Measurements from ENCODE around the gene ST6GALNAC4. TPM values are rescaled to one million over a fixed set of nuclear protein-coding genes. Genes with fewer than 3 reads are reported as not detected.
A peak's percentile ranks its signal among the peaks of the same experiment; 100 is the strongest.

The ST6GALNAC4 gene
- total RNA-seq, 1 donor from 2014 or later = 23.5 TPM

- Histone ChIP-seq H3K27me3 (ENCODE audit: control insufficient read depth in 3 of 3, insufficient read depth in 3 of 3, low read length in 3 of 3) (no peaks in the 10 kb centered on the region), H3K36me3 (ENCODE audit: control insufficient read depth in 3 of 3, insufficient read depth in 3 of 3, low read length in 3 of 3) (peaks cover 10 to 15% (median 13%) of the 10 kb centered on the region in 3 donors), H3K9me3 (ENCODE audit: control insufficient read depth in 3 of 3, low read length in 3 of 3) (no peaks in the 10 kb centered on the region), H3K4me3 (ENCODE audit: low read length in 3 of 3) (no peak overlapping the region), H3K4me1 (ENCODE audit: control insufficient read depth in 3 of 3, insufficient read depth in 3 of 3, low read length in 3 of 3) (peaks cover 27 to 44% (median 34%) of the 10 kb centered on the region in 3 donors), H3K27ac (ENCODE audit: low read depth, low read length) (no peak overlapping the region), H3K9ac (ENCODE audit: low read depth in 1 of 3, low read length in 3 of 3) (peak overlapping the region in 1 of 3 donors; percentile 20)
These were observed 24.5 kb upstream of the ST6GALNAC4 start for GRCh38 chr9:127941062-127941960.

GRCh38 chr9:127940593-127940992 is 23.8 kb upstream of the ST6GALNAC4 start:
- no peaks in the 10 kb centered on the region for H3K9me3 ChIP-seq (ENCODE audit: control insufficient read depth in 3 of 3, low read length in 3 of 3)
- H3K4me3 ChIP-seq (ENCODE audit: low read length in 3 of 3) = no peak overlapping the region
- H3K27ac ChIP-seq (ENCODE audit: low read depth, low read length) = no peak overlapping the region
- peaks cover 34 to 52% (median 38%) of the 10 kb centered on the region in 3 donors for H3K4me1 ChIP-seq (ENCODE audit: control insufficient read depth in 3 of 3, insufficient read depth in 3 of 3, low read length in 3 of 3)
- no peak overlapping the region for H3K9ac ChIP-seq (ENCODE audit: low read depth in 1 of 3, low read length in 3 of 3)
- H3K27me3 ChIP-seq (ENCODE audit: control insufficient read depth in 3 of 3, insufficient read depth in 3 of 3, low read length in 3 of 3) = no peaks in the 10 kb centered on the region
- H3K36me3 ChIP-seq (ENCODE audit: control insufficient read depth in 3 of 3, insufficient read depth in 3 of 3, low read length in 3 of 3) = peaks cover 10 to 15% (median 13%) of the 10 kb centered on the region in 3 donors

GRCh38 chr9:127938298-127938690 is 21.5 kb upstream of the ST6GALNAC4 start:
- Histone ChIP-seq H3K27ac (ENCODE audit: low read depth, low read length) (peak overlapping the region; percentile 51), H3K4me1 (ENCODE audit: control insufficient read depth in 3 of 3, insufficient read depth in 3 of 3, low read length in 3 of 3) (peaks cover 33 to 47% (median 38%) of the 10 kb centered on the region in 3 donors), H3K27me3 (ENCODE audit: control insufficient read depth in 3 of 3, insufficient read depth in 3 of 3, low read length in 3 of 3) (no peaks in the 10 kb centered on the region), H3K4me3 (ENCODE audit: low read length in 3 of 3) (peak overlapping the region; percentile 86 to 98 (median 88)), H3K36me3 (ENCODE audit: control insufficient read depth in 3 of 3, insufficient read depth in 3 of 3, low read length in 3 of 3) (peaks cover 2 to 7% (median 4%) of the 10 kb centered on the region in 3 donors), H3K9ac (ENCODE audit: low read depth in 1 of 3, low read length in 3 of 3) (peak overlapping the region in 2 of 3 donors; percentile 85 to 91), H3K9me3 (ENCODE audit: control insufficient read depth in 3 of 3, low read length in 3 of 3) (no peaks in the 10 kb centered on the region)

- Histone ChIP-seq H3K4me1 (ENCODE audit: control insufficient read depth in 3 of 3, insufficient read depth in 3 of 3, low read length in 3 of 3) (peaks cover 32 to 42% (median 35%) of the 10 kb centered on the region in 3 donors), H3K4me3 (ENCODE audit: low read length in 3 of 3) (peak within 1 kb of the TSS; percentile 86 to 98 (median 88)), H3K9ac (ENCODE audit: low read depth in 1 of 3, low read length in 3 of 3) (peak within 1 kb of the TSS; percentile 84 to 91 (median 85)), H3K9me3 (ENCODE audit: control insufficient read depth in 3 of 3, low read length in 3 of 3) (no peaks in the 10 kb centered on the region), H3K27me3 (ENCODE audit: control insufficient read depth in 3 of 3, insufficient read depth in 3 of 3, low read length in 3 of 3) (peaks cover 0 to 4% (median 0%) of the 10 kb centered on the region in 3 donors), H3K36me3 (ENCODE audit: control insufficient read depth in 3 of 3, insufficient read depth in 3 of 3, low read length in 3 of 3) (peaks cover 0 to 7% (median 2%) of the 10 kb centered on the region in 3 donors), H3K27ac (ENCODE audit: low read depth, low read length) (peak within 1 kb of the TSS; percentile 51)
These were observed 20.8 kb upstream of the ST6GALNAC4 start, which contains the start of gene DPM2 for GRCh38 chr9:127937388-127938297. TSS of gene DPM2 (minus strand) at chr9:127937854. CDS start at chr9:127937820, 34 bp downstream.

- H3K27ac ChIP-seq (ENCODE audit: low read depth, low read length) = peak overlapping the region; percentile 51
These were observed 20.2 kb upstream of the ST6GALNAC4 start for GRCh38 chr9:127937056-127937387.

GRCh38 chr9:127936347-127936852 is 19.6 kb upstream of the ST6GALNAC4 start:
- H3K36me3 ChIP-seq (ENCODE audit: control insufficient read depth in 3 of 3, insufficient read depth in 3 of 3, low read length in 3 of 3) = peaks cover 0 to 7% (median 2%) of the 10 kb centered on the region in 3 donors
- H3K27me3 ChIP-seq (ENCODE audit: control insufficient read depth in 3 of 3, insufficient read depth in 3 of 3, low read length in 3 of 3) = peaks cover 2 to 9% (median 3%) of the 10 kb centered on the region in 3 donors
- peaks cover 28 to 37% (median 28%) of the 10 kb centered on the region in 3 donors for H3K4me1 ChIP-seq (ENCODE audit: control insufficient read depth in 3 of 3, insufficient read depth in 3 of 3, low read length in 3 of 3)
- H3K9ac ChIP-seq (ENCODE audit: low read depth in 1 of 3, low read length in 3 of 3) = peak overlapping the region in 1 of 3 donors; percentile 25
- H3K4me3 ChIP-seq (ENCODE audit: low read length in 3 of 3) = peak overlapping the region; percentile 86 to 98 (median 88)
- no peak overlapping the region for H3K27ac ChIP-seq (ENCODE audit: low read depth, low read length)
- no peaks in the 10 kb centered on the region for H3K9me3 ChIP-seq (ENCODE audit: control insufficient read depth in 3 of 3, low read length in 3 of 3)

More at GRCh38 chr9:127937056-127937387, 20.2 kb upstream of the ST6GALNAC4 start:
- Histone ChIP-seq H3K4me3 (ENCODE audit: low read length in 3 of 3) (peak overlapping the region; percentile 86 to 98 (median 88)), H3K27me3 (ENCODE audit: control insufficient read depth in 3 of 3, insufficient read depth in 3 of 3, low read length in 3 of 3) (peaks cover 0 to 4% (median 0%) of the 10 kb centered on the region in 3 donors), H3K9ac (ENCODE audit: low read depth in 1 of 3, low read length in 3 of 3) (peak overlapping the region; percentile 84 to 91 (median 85)), H3K4me1 (ENCODE audit: control insufficient read depth in 3 of 3, insufficient read depth in 3 of 3, low read length in 3 of 3) (peaks cover 26 to 36% (median 28%) of the 10 kb centered on the region in 3 donors), H3K9me3 (ENCODE audit: control insufficient read depth in 3 of 3, low read length in 3 of 3) (no peaks in the 10 kb centered on the region), H3K36me3 (ENCODE audit: control insufficient read depth in 3 of 3, insufficient read depth in 3 of 3, low read length in 3 of 3) (peaks cover 0 to 7% (median 2%) of the 10 kb centered on the region in 3 donors)

GRCh38 chr9:127935765-127936221 is 19.0 kb upstream of the ST6GALNAC4 start:
- H3K9me3 ChIP-seq (ENCODE audit: control insufficient read depth in 3 of 3, low read length in 3 of 3) = no peaks in the 10 kb centered on the region
- H3K27ac ChIP-seq (ENCODE audit: low read depth, low read length) = no peak overlapping the region
- peaks cover 0 to 7% (median 2%) of the 10 kb centered on the region in 3 donors for H3K36me3 ChIP-seq (ENCODE audit: control insufficient read depth in 3 of 3, insufficient read depth in 3 of 3, low read length in 3 of 3)
- peak overlapping the region in 1 of 3 donors; percentile 29 for H3K4me3 ChIP-seq (ENCODE audit: low read length in 3 of 3)
- peak overlapping the region in 1 of 3 donors; percentile 25 for H3K9ac ChIP-seq (ENCODE audit: low read depth in 1 of 3, low read length in 3 of 3)
- peaks cover 5 to 15% (median 8%) of the 10 kb centered on the region in 3 donors for H3K27me3 ChIP-seq (ENCODE audit: control insufficient read depth in 3 of 3, insufficient read depth in 3 of 3, low read length in 3 of 3)
- peaks cover 34 to 43% (median 34%) of the 10 kb centered on the region in 3 donors for H3K4me1 ChIP-seq (ENCODE audit: control insufficient read depth in 3 of 3, insufficient read depth in 3 of 3, low read length in 3 of 3)

- H3K27ac ChIP-seq (ENCODE audit: low read depth, low read length) = no peak overlapping the region
- peaks cover 0 to 7% (median 2%) of the 10 kb centered on the region in 3 donors for H3K36me3 ChIP-seq (ENCODE audit: control insufficient read depth in 3 of 3, insufficient read depth in 3 of 3, low read length in 3 of 3)
- H3K9me3 ChIP-seq (ENCODE audit: control insufficient read depth in 3 of 3, low read length in 3 of 3) = no peaks in the 10 kb centered on the region
- H3K9ac ChIP-seq (ENCODE audit: low read depth in 1 of 3, low read length in 3 of 3) = no peak overlapping the region
- H3K4me3 ChIP-seq (ENCODE audit: low read length in 3 of 3) = no peak overlapping the region
- peaks cover 34 to 49% (median 40%) of the 10 kb centered on the region in 3 donors for H3K4me1 ChIP-seq (ENCODE audit: control insufficient read depth in 3 of 3, insufficient read depth in 3 of 3, low read length in 3 of 3)
- H3K27me3 ChIP-seq (ENCODE audit: control insufficient read depth in 3 of 3, insufficient read depth in 3 of 3, low read length in 3 of 3) = peaks cover 8 to 21% (median 10%) of the 10 kb centered on the region in 3 donors
These were observed 18.1 kb upstream of the ST6GALNAC4 start for GRCh38 chr9:127934986-127935385.

GRCh38 chr9:127934248-127934647 is 17.4 kb upstream of the ST6GALNAC4 start:
- Histone ChIP-seq H3K4me3 (ENCODE audit: low read length in 3 of 3) (no peak overlapping the region), H3K27me3 (ENCODE audit: control insufficient read depth in 3 of 3, insufficient read depth in 3 of 3, low read length in 3 of 3) (peaks cover 15 to 29% (median 17%) of the 10 kb centered on the region in 3 donors), H3K9ac (ENCODE audit: low read depth in 1 of 3, low read length in 3 of 3) (no peak overlapping the region), H3K36me3 (ENCODE audit: control insufficient read depth in 3 of 3, insufficient read depth in 3 of 3, low read length in 3 of 3) (peaks cover 0 to 7% (median 2%) of the 10 kb centered on the region in 3 donors), H3K9me3 (ENCODE audit: control insufficient read depth in 3 of 3, low read length in 3 of 3) (no peaks in the 10 kb centered on the region), H3K27ac (ENCODE audit: low read depth, low read length) (no peak overlapping the region), H3K4me1 (ENCODE audit: control insufficient read depth in 3 of 3, insufficient read depth in 3 of 3, low read length in 3 of 3) (peaks cover 34 to 49% (median 41%) of the 10 kb centered on the region in 3 donors)
